Activated T-helper 1 cell treated with anti-CD3 and anti-CD28 coated beads, Interleukin-2, amount 50 U/mL, for 16 hours (primary cell): ENCODE measurements around the gene C10orf71.

ENCODE experiments used
- DNase-seq, 2 donors: peaks; one replicate each; pipeline ENCODE4 v3.0.0-alpha.2; 2020; ENCODE audit warnings: low read depth in 1 of 2, low spot score in 1 of 2

Gene C10orf71

GRCh38 chr10:49311555-49312236 lies 12.7 kb downstream of the C10orf71 start:
- DNase-seq: no peak

GRCh38 chr10:49312246-49312869 lies 13.4 kb downstream of the C10orf71 start:
- no peak for DNase-seq

GRCh38 chr10:49313501-49314070 lies 14.6 kb downstream of the C10orf71 start:
- no peak for DNase-seq

- no peak for DNase-seq
These were observed 15.8 kb downstream of the C10orf71 start for GRCh38 chr10:49314806-49315205.

- DNase-seq: no peak
These were observed 19.1 kb downstream of the C10orf71 start for GRCh38 chr10:49318028-49318427.

- DNase-seq: no peak
These were observed 19.8 kb downstream of the C10orf71 start for GRCh38 chr10:49318755-49319154.

- no peak for DNase-seq
These were observed 20.2 kb downstream of the C10orf71 start for GRCh38 chr10:49319206-49319605.

GRCh38 chr10:49320191-49320590 lies 21.2 kb downstream of the C10orf71 start:
- DNase-seq: no peak

GRCh38 chr10:49321021-49321420 lies 22.1 kb downstream of the C10orf71 start:
- DNase-seq: no peak

GRCh38 chr10:49322371-49323170 lies 23.6 kb downstream of the C10orf71 start:
- no peak for DNase-seq

GRCh38 chr10:49323171-49323895 lies 24.4 kb downstream of the C10orf71 start:
- no peak for DNase-seq

GRCh38 chr10:49323896-49324270 lies 24.9 kb downstream of the C10orf71 start:
- DNase-seq: no peak

GRCh38 chr10:49324711-49325110 lies 25.7 kb downstream of the C10orf71 start:
- no peak for DNase-seq

- DNase-seq: no peak
These were observed 26.4 kb downstream of the C10orf71 start for GRCh38 chr10:49325131-49325915.

- DNase-seq: no peak
These were observed 27.2 kb downstream of the C10orf71 start for GRCh38 chr10:49325916-49326783.

- DNase-seq: no peak
These were observed 28.3 kb downstream of the C10orf71 start for GRCh38 chr10:49327036-49327813.

- no peak for DNase-seq
These were observed 29.6 kb downstream of the C10orf71 start for GRCh38 chr10:49328401-49329145.

- DNase-seq: no peak
These were observed 30.2 kb downstream of the C10orf71 start for GRCh38 chr10:49329146-49329505.
